GM18907 (cell line): ENCODE measurements around the gene ACACB.

ENCODE experiments used
- ATAC-seq: cut with Tn5 transposase; IDR thresholded peaks from one replicate; pipeline ENCODE4 v1.9.1; 2021; ENCODE audit warnings: mild to moderate bottlenecking, moderate library complexity; ENCODE audit not compliant: unreplicated experiment

ACACB gene

GRCh38 chr12:109109746-109110350 lies 6.5 kb upstream of the ACACB start:
- ATAC-seq: no peak

DNA sequence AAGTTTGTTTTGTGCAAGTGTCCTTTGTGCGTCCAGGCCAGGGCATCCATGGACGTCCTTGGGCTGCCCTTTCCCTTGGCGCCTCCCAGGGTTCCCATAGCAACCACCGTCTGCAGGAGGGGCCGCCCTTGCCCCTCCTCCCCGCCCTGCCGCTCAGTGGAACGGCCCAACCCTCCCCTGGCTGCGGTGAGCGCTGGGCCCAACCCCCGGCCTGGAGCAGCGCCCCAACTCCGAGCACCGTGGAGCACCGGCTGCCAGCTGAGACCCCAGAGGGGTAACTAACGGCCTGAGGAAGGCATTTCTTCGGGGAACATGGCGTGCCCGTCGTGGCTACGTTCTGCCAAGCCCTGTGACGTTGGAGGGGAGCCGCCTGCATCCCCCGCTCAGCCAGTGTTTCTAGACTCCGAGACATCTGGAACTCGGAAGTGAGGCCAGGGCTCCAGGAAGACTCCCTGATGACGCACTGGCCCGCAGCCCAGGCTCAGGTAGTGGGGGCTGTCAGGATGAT lies 5.3 kb upstream of the ACACB start:
- ATAC-seq: no peak

DNA sequence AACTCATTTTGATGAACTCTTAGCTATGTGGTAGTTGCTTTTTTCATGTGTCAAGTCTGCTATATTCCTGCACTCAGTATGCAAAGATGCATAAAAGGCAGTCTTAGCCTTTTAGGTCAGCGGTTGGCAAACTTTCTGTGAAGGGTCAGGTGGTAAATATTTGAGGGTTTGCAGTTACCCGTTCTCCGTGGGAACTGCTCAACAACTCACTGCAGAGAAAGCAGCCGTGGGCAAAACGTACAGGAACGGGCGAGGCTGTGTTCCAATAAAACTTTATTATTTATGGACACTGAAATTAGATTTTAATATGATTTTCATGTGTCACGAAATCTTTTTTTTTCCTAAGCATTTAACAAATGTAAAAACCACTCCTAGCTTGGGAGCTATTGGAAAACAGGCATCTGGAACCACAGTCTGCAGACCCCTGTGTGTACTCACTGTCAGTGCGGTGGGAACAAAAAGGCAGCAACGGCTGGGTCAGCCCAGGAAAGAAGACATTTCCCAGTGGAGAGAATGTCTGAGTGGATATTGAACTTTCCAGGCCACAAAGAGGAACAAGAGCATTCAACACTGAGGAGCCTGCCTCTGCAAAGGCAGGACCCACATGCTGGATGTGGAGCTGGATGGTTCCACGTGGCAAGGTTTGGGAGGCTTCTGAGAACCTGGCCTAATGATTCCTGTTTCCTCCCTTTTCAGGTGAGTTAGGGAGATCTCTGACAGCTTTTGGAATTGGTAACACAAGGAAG lies 3.5 kb upstream of the ACACB start:
- ATAC-seq: no peak

- ATAC-seq: no peak
Observed at GRCh38 chr12:109113661-109114321, 2.6 kb upstream of the ACACB start.

DNA sequence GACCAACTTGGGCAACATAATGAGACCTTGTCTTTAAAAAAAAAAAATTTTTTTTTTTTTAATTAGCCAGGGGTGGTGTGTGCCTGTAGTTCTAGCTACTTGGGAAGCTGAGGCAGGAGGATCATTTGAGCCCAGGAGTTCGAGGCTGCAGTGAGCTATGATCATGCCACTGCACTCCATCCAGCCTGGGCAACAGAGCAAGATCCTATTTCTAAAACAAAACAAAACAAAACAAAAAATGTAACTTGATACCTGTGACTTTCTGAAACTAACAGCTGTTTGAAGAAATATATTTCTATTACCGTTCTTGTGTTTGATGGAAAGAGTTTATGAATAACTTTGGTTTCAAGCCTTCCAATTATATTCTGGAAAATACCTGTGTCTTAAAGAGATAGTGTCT lies 1.7 kb upstream of the ACACB start:
- no peak for ATAC-seq

DNA sequence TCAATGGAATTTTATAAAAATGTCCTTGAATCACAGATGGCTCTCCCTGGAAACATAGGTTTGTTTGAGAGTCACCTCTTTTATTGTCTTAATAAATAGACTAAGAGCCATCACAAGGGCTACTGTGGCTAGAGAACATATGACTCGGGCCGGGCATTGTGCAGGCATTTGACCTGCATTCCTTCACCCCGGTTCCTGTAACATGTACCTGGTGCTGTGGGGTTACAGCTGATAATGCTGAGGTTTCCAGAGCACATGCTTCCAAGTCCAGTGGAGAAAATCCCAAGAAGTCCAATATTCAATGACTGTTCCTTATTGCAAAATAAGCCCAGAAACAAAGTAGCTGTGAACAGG lies 1.0 kb upstream of the ACACB start:
- ATAC-seq: no peak

- ATAC-seq: no peak
Observed at GRCh38 chr12:109116611-109116949, 193 bp downstream of the ACACB start.

- ATAC-seq: no peak
Observed at GRCh38 chr12:109120095-109120494, 3.7 kb downstream of the ACACB start.

DNA sequence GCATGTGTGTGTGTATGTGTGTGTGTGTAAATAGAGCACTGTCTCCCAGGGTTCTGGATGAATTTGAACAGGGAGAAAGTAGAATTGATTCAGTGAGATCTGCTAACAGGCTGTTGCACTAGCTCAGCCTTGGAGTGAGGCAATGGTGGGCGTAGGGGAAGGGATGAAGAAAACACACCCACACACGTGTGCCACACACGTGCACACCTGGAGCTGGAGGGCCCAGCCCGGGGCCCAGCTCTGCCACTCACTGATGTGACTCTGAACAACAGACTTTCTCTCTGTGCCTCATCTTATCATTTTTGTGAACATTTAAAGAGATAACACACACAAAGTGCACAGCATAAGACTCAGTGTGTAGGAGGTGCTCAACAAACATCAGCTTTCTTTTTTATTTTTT lies 4.2 kb downstream of the ACACB start:
- no peak for ATAC-seq

DNA sequence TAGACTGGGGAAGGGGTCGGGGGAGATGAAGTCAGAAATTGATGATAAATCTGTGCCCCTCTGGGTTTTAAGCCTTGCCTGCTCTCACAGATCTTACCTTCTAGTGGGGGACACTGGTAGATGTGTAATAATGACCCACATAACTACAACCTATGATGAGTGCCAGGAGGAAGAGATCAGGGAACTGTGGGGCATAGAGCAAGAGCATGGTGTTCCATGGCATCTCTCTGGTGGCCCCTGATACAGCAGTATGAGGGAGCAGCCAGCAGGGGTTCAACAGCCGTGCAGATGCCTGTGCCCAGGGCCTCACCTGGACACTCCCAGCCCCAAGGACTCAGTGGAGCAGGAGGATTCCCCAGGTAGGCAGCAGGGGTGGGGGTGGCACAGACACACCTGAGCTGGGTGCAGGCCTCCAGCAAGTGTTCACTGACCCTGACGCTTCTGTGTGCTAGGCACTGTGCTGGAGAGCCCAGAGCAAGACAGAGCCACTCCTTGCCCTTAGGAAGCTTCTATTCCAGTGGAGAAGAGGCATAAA lies 5.0 kb downstream of the ACACB start:
- no peak for ATAC-seq

DNA sequence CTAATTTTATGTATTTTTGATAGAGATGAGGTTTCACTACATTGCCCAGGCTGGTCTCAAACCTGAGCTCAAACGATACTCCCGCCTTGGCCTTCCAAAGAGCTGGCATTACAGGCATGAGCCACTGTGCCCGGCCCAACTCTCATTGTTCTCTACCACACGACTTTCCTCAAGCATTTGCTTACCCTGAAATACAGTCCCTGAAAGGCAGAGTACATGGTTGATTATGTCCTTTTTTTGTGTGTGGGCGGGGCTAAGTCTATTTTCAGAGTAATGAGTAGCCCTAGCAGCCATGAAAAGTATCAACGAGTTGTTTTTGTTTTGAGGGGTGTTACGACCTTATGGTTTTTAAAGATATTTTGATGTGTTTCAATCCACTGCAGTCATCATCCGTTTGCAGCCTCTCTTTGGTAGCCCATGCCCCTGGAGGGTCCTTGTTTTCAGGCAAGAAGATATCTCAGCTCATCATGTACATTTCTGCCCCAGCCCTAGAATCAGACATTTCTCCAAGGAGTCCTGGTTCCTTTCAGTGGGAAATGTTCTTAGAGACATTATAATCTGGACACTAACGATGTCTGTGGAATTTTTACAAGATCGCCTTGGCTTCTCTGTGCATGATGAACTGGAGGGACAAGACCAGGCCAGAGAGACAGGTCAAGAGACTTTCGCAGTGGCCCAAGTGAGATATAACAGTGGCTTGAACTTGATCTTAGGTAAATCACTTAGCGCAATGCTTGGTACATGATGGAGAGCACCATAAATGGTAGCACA lies 8.7 kb downstream of the ACACB start:
- ATAC-seq: no peak

GRCh38 chr12:109125791-109126190 lies 9.4 kb downstream of the ACACB start:
- ATAC-seq: no peak

- no peak for ATAC-seq
Observed at GRCh38 chr12:109126784-109127183, 10.4 kb downstream of the ACACB start.

DNA sequence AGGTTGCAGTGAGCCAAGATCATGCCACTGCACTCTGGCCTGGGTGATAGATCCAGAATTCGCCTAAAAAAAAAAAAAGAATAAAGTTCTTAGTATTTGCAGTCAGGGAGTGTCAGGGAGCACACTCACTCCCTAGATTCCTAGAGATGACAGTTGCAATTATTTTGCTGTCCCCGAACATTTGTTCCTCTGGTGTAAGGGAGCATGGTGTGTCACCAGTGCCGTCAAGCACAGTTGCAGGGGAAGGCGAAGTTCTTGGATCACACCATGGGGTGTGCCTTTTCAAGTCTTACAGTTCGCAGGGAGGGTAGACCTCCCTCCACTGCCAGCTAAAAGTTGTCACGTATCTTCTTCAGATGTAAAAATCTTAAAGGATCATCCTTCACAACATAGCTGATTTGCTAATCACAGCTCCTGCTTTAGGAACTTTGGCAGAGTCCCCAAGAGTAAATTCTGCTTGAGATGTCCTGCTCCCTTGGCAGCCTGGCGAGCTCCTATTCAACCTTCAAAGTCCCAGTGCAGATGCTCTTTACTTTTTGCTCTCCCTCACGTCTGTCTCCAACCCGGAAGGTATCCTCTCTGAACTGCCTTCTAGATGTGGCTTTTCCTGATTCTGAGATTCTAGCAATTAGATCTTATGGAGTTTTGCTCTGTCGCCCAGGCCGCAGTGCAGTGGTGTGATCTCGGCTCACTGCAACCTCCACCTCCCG lies 11.3 kb downstream of the ACACB start:
- ATAC-seq: no peak

DNA sequence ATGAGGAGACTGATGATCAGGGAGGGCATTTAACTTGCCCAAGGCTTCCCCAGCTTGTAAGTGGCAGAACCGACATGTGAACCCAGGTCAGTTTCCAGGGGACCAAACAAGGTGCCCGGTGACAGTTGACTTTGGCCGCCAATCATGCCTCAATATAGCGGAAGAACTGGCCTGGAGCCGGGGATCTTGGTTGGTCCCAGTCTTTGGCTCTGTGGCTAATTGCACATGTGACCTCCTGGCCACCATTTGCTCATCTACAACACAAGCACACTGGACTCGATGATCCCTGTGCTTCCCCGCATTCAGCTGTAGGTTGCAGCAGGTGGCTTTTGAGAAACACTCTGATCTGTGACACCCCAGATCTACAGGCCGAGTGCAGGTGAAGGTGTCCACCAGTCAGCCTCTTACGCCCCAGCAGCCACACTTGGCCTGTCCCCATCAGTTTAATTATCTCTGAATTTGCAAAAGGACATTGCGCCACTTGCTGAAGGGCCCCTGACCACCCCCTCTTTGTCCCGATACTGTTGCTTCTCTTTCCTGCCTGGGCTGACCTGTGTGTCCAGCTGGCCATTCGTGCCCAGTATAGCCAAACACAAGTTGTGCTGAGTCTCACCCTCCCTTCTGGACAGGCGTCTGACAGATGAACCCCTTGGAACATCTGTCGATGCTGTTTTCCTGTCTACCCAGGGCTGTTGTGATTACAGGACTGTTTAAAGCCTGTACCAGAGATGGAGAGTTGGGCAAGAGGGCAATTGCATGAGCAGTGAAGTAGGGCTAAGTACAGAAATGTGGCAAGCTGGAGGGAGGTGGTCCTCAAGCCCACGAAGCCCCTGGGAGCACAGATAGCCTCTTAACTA lies 14.1 kb downstream of the ACACB start:
- no peak for ATAC-seq

- ATAC-seq: no peak
Observed at GRCh38 chr12:109131154-109132050, 15.0 kb downstream of the ACACB start.

GRCh38 chr12:109134186-109134917 lies 18.0 kb downstream of the ACACB start:
- no peak for ATAC-seq

DNA sequence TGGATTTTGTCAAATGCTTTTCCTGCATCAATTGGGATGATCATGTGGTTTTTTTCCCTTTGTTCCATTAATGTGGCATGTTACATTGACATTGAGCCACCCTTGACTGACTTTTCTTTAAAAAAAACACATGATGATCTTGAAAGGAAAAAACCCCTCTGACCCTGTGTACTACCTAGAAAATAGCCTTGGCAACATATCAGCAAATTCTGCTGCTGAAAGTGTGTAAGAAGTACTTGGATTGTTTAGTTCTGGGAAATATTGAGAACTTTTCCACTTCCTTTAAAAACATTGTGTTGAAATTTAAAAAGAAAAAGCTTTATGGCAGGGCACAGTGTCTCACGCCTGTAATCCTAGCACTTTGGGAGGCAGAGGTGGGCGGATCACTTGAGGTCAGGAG lies 20.7 kb downstream of the ACACB start:
- ATAC-seq: no peak
